Activated CD8-positive, alpha-beta memory T cell treated with anti-CD3 and anti-CD28 coated beads for 4 hours (primary cell): ENCODE results near the gene FOLR3.
"Not testable (repeated sequence)": the region's sequence is repeated elsewhere in the genome, so short reads cannot be mapped to it uniquely, and the experiment has no call there.

Source experiments
- DNase-seq, 2 donors: peaks; one replicate each; pipeline ENCODE4 v3.0.0-alpha.2; 2020; ENCODE audit warnings: low read depth in 2 of 2

The FOLR3 gene

DNA sequence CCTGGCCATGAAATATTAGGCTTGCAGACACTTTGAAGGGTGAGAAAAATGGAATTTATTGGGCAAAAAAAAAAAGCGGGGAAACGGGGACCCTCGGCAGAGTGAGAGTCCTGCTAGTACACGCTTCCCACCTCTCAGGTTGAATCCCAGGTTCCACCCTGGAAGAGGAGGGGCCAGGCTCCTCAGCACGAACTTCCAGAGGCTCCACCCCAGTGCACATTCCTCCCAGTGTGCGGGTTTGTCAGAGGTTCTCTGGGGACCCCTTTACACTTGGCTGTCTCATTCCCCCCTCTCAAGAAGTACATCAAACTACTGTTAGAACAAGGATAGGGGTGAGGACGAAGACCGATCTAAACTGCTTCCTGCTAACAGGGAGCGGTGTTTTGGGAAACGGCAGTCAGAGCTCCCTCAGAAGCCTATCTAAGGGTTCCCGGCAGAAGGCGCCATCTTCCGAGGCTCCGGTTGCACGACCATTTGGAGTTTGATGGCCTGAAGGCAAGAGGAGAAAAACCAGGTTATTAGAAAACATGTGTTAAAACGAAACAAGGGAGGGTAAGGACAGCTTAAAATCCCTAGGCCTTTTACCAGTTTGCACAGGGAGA, 27.5 kb downstream of the FOLR3 start:
- DNase-seq, result no peak

DNA sequence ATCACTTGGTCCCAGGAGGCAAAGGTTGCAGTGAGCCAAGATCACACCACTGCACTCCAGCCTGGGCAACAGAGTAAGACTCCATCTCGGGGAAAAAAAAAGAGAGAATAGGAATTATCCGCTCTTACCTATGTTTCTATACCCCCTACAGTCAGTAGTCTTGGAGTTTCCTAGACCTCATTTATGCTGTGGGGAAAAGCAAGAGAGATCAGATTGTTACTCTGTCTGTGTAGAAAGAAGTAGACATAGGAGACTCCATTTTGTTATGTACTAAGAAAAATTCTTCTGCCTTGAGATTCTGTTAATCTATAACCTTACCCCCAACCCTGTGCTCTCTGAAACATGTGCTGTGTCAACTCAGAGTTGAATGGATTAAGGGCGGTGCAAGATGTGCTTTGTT, 28.7 kb downstream of the FOLR3 start:
- not testable (repeated sequence) for DNase-seq

DNA sequence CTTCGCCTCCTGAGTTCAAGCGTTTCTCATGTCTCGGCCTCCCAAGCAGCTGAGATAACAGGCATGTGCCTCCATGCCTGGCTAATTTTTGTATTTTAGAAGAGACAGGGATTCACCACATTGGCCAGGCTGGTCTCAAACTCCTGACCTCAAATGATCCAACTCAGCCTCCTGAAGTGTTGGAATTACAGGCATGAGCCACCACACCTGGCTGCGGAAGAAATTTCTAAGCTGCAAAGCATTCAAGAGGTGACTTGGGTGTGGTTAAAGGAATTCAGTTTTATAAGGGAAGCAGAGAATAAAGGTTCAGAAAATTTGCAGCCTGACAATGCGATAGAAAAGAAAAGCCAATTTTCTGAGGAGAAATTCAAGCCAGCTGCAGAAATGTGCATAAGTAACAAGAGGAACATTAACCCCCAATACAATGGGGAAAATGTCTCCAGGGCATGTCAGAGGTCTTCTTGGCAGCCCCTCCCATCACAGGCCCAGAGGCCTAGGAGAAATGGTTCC, 33.6 kb downstream of the FOLR3 start:
- not testable (repeated sequence) for DNase-seq

DNA sequence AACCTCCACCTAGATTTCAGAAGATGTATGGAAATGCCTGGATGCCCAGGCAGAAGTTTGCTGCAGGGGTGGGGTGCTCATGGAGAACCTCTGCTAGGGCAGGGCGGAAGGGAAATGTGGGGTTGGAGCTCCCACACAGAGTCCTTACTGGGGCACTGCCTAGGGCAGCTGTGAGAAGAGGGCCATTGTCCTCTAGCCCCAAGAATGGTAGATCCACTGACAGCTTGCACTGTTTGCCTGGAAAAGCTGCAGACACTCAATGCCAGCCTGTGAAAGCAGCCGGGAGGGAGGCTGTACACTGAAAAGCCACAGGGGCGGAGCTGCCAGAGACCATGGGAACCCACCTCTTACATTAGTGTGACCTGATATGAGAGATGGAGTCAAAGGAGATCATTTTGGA, 34.2 kb downstream of the FOLR3 start:
- not testable (repeated sequence) for DNase-seq

DNA sequence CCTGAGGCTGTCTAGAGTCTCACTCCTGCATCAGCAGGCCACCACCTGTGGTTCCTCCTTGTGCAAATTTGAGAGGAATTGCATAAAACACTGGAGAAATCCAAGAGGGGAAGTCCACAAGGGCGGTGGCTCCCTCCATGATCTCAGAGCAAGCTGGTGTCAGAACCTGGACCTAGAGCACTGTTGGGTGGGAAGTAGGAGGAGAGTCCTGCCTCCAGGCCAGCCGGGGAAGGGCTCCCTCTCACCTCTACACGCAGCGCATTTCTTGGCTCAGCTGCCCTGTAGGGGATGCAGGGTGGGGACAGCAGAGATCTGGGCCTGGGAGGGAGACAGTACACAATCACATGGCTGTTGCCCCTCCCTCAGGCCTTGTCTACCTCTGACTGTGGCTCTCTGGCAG, 36.5 kb downstream of the FOLR3 start:
- DNase-seq, result not testable (repeated sequence)

DNA sequence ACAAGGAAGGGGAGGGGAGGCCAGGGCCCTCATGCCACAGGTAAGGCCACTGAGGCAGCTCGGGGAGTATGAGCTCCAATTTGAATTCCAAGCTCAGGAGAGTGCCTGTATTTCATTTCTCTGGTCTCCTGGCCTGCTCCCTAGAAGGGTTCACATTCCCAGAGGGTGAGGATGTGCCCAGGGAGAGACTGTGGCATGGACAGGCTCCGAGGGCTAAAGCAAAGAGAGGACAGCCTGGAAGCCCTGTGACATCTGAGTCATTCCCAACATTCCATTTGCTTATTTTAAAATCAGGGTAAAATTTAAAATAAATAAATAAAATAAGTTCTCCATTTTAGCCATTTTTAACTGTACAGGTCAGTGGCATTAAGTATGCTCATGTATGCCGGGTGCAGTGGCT, 37.8 kb downstream of the FOLR3 start:
- DNase-seq, result no peak

DNA sequence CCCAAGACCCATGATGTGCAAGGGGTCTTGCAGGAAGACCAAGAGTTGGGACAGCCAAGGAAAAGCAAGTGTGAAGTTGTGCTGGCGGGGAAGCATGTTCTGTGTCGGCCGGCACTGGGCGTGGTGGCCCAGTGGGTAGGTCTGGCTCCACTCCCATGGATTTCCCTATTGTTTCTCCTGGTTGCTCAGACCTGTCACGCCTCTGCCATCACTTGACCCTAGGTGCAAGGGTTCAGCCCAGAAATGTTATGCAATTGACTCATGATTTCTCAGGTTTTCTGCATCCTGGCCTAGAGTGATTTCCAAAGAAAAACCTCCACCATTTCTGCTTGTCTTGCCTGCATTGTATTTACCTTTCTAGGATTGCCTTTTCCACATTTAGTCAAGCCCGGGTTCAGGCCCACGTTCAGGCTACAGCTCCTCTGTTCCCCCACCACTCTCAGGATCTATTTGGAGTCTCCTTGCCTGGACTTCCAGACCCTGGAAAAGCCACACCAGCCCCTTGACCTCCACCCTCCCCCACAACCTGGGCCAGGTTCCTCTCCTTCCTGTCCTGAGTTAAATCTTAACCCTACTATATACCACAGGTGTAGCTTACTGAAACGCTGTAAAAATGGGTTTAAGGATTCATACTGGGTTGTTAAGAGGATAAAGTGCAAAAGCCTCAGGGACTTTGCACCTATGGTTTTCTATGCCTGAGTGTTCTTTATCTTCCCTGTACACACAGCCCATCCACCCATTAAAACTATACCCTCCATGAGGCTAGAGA, 39.0 kb downstream of the FOLR3 start:
- DNase-seq, result no peak

DNA sequence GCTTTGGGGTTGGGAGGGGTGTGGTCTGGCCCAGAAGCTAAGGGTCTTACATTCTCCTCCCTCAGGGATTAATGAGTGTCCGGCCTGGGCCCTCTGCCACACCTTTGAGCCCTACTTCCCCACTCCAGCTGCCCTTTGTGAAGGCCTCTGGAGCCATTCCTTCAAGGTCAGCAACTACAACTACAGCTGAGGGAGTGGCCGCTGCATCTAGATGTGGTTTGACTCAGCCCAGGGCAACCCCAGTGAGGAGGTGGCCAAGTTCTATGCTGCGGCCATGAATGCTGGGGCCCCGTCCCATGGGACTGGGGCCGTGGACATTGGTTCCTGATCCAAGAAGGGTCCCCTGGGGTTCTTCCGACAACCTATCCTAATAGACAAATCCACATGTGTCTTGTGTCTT, 42.1 kb downstream of the FOLR3 start:
- no peak for DNase-seq

DNA sequence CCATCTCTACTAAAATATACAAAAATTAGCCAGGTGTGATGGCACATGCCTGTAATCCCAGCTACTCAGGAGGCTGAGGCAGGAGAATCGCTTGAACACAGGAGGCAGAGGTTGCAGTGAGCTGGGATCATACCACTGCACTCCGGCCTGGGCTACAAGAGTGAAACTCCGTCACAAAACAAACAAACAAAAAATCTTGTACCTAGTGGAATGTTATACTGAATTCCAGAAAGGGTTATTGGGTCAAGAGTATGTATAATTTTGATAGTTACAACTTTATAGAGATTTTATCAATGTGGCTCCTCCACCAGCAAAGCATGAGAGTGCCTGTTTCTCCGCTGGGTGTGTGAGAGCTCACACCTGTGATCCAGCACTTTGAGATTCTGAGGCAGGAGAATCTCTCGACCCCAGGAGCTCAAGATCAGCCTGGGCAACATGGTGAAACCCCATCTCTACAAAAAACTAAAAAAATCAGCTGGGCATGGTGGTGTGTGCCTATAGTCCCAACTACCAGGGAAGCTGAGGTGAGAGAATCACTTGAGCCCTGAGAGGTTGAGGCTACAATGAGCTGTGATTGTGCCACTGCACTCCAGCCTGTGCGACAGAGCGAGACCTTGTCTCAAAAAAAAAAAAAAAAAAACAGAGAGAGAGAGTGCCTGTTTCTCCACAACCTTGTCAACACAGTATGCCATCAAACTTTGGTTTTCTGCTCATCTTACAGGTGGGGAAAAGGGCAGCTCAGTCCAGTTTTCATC, 43.7 kb downstream of the FOLR3 start:
- no peak for DNase-seq

DNA sequence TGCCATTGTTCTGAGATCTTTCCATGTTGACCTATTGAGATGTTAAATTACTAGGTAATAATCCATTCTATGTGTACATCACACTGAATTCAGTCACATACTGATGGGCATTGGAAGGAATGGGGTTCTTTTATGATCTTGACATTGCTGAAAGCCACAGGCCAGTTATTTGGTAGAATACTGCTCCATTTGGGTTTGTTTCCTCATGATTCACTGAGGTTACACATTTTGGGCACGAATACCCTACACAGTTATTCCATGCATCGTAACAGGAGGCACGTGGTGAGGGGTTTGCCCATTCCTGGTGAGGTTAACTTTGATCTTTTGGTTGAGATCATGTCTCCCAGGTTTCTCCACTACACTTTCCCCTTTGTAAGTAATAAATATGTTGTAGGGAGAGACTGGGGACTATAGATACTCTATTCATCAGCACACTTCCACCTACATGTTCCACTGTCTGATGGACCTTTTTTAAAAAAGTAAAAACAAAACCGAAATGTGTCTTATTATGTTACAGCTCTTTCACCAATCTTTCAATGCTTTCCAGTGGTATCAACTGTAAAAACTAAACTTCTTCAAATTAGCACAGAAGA, 44.4 kb downstream of the FOLR3 start:
- no peak for DNase-seq

DNA sequence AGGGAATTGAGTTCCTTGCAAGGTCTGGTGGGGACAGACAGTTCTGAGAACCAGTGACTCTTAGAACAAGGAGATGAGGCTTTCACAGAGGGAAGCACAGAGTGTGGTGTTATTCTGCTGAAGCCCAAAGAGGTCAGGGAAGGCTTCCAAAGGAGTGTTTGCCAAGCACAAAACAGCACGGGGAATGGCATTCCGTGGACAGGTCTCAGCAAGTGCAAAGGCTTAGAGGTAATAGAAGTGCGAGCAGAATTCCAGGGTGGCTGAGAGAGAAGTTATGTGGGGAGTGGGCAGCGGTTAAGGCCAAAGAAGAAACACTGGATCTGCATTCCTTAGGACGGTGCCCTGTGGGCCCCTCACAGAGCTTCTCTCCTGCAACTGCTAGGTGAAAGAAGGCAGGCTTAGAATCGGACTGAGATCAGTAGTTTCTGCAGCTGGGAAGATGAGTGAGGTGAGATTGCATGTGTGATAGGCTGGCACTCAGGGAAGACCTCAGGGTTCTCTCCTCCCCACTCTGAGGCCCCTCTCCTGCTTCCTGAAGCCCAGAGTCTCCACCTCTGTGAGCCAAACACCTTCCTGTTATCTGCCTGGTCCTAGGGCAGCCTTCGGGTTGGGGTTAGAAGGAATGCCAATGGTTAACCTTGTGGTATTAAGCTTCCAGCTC, 45.5 kb downstream of the FOLR3 start:
- not testable (repeated sequence) for DNase-seq

DNA sequence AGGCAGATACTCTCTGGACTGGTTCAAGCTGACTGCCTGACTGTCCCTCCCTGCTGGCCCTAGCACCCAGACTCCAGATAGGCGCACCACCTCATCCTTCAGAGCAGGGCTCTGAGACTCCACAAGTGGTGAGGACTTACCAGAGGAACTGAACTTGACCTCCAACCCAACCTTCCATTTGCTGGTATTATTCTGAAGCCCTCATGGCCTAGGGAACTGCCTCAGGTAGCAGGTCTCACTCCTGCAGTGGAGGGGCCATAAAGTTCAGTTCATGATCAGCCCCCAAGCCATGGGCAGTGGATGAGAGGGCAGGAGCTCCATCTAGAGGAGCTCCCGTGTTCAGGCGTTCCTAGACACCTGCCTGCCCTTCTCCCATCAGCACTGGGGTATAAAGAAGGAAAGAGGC, 46.0 kb downstream of the FOLR3 start:
- DNase-seq, result not testable (repeated sequence)

DNA sequence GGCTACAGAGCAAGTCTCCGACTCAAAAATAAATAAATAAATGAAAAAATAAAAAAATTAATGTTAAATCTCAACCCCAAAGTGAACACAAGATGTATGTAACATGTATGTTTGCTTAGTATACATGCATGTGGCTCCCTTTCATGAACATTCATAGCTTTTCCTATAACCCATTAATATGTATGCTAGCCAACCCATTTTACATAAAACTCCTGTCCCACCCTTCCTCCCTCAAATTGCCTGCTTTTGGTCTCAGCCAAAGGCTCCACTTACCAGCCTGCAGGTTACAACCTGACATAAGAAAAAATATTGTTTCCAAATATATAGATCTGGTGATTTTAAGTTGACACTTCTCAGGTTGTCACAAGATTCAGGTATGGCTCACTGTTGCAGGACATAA, 52.7 kb downstream of the FOLR3 start:
- DNase-seq, result no peak
